ENCODE measurements around the gene KRT9.

Gene KRT9

GRCh38 chr17:41518789-41519449, 52.9 kb downstream of the KRT9 start, which contains the start of gene KRT15:
Gene KRT15 (minus strand): TSS chr17:41518890. CDS start chr17:41518827, 63 bp downstream.
- Histone ChIP-seq H3K9me3 (ENCODE audit: control insufficient read depth, low read length) (no peaks in the 10 kb centered on the region), H3K36me3 (ENCODE audit: control insufficient read depth, insufficient read depth, low read length) (no peaks in the 10 kb centered on the region), H3K9ac (no peak within 1 kb of the TSS), H3K4me1 (peaks cover 6% of the 10 kb centered on the region), H3K79me2 (no peaks in the 10 kb centered on the region), H3K27ac (no peak within 1 kb of the TSS), H3K4me3 (ENCODE audit: low read depth, low read length) (no peak within 1 kb of the TSS), H2AFZ (peak within 1 kb of the TSS; percentile 25), H3K4me2 (ENCODE audit: low read length) (no peak within 1 kb of the TSS), H3K27me3 (ENCODE audit: control insufficient read depth, insufficient read depth, low read length) (no peaks in the 10 kb centered on the region)
- no peak for TF ChIP-seq CTCF (IDR thresholded peaks at IDR 0.05)

- H3K79me2 ChIP-seq: no peaks in the 10 kb centered on the region
- no peak overlapping the region for H3K9ac ChIP-seq
- H3K4me3 ChIP-seq (ENCODE audit: low read depth, low read length): no peak overlapping the region
- H2AFZ ChIP-seq: no peak overlapping the region
- peaks cover 6% of the 10 kb centered on the region for H3K4me1 ChIP-seq
- H3K27me3 ChIP-seq (ENCODE audit: control insufficient read depth, insufficient read depth, low read length): no peaks in the 10 kb centered on the region
- no peaks in the 10 kb centered on the region for H3K9me3 ChIP-seq (ENCODE audit: control insufficient read depth, low read length)
- no peak for TF ChIP-seq CTCF (IDR thresholded peaks at IDR 0.05)
- no peaks in the 10 kb centered on the region for H3K36me3 ChIP-seq (ENCODE audit: control insufficient read depth, insufficient read depth, low read length)
- H3K27ac ChIP-seq: no peak overlapping the region
- no peak overlapping the region for H3K4me2 ChIP-seq (ENCODE audit: low read length)
Measured at GRCh38 chr17:41518031-41518430, 53.8 kb downstream of the KRT9 start.

- no peak overlapping the region for H3K9ac ChIP-seq
- H3K79me2 ChIP-seq: no peaks in the 10 kb centered on the region
- TF ChIP-seq CTCF (IDR thresholded peaks at IDR 0.05): no peak
- H3K4me1 ChIP-seq: peaks cover 6% of the 10 kb centered on the region
- no peak overlapping the region for H3K4me3 ChIP-seq (ENCODE audit: low read depth, low read length)
- no peak overlapping the region for H3K27ac ChIP-seq
- no peaks in the 10 kb centered on the region for H3K36me3 ChIP-seq (ENCODE audit: control insufficient read depth, insufficient read depth, low read length)
- H3K27me3 ChIP-seq (ENCODE audit: control insufficient read depth, insufficient read depth, low read length): no peaks in the 10 kb centered on the region
- H2AFZ ChIP-seq: no peak overlapping the region
- H3K9me3 ChIP-seq (ENCODE audit: control insufficient read depth, low read length): no peaks in the 10 kb centered on the region
- no peak overlapping the region for H3K4me2 ChIP-seq (ENCODE audit: low read length)
Measured at GRCh38 chr17:41516830-41517283, 55.0 kb downstream of the KRT9 start.

- Histone ChIP-seq H3K36me3 (ENCODE audit: control insufficient read depth, insufficient read depth, low read length) (no peaks in the 10 kb centered on the region), H2AFZ (no peak overlapping the region), H3K9ac (no peak overlapping the region), H3K4me2 (ENCODE audit: low read length) (no peak overlapping the region), H3K79me2 (no peaks in the 10 kb centered on the region), H3K4me1 (peaks cover 6% of the 10 kb centered on the region), H3K9me3 (ENCODE audit: control insufficient read depth, low read length) (no peaks in the 10 kb centered on the region), H3K27ac (no peak overlapping the region), H3K27me3 (ENCODE audit: control insufficient read depth, insufficient read depth, low read length) (no peaks in the 10 kb centered on the region), H3K4me3 (ENCODE audit: low read depth, low read length) (no peak overlapping the region)
- TF ChIP-seq CTCF (IDR thresholded peaks at IDR 0.05): no peak
Measured at GRCh38 chr17:41516147-41516829, 55.6 kb downstream of the KRT9 start.

Data from parathyroid adenoma (tissue), 2 donors.